Naive thymus-derived CD8-positive, alpha-beta T cell (primary cell): ENCODE results near the gene FKBP9. TPM values are rescaled to one million over a fixed set of nuclear protein-coding genes. Genes with fewer than 3 reads are reported as not detected.
"Not testable (repeated sequence)": the region's sequence is repeated elsewhere in the genome, so short reads cannot be mapped to it uniquely, and the experiment has no call there.

Experiments
- ATAC-seq, 2 donors: fragments of 150-1000 bp; cut with Tn5 transposase in 1 of 2; sonication (Bioruptor Pico), chemical (Tn5 transposase) in 1 of 2; 1 replicate in 1 of 2; 2 replicates in 1 of 2; pipeline ENCODE4 v1.10.0; 2021; ENCODE audit warnings: mild to moderate bottlenecking in 2 of 2, moderate library complexity in 2 of 2
- POLR2A ChIA-PET: fragments of 350-600 bp; sonication (Branson Sonifier 250); formaldehyde crosslinking; loops from one replicate; lab custom pipeline; 2021; ENCODE audit warnings: antibody characterized with exemption; lab: Charles Lee
- DNase-seq, 10 donors: peaks; one replicate each; pipeline versions ENCODE4 v3.0.0 to v3.0.0-alpha.2; 2020 to 2022
- H3K27ac Mint-ChIP-seq, 10 donors: one replicate each; pipeline ENCODE4 v1.8.0; 2020 to 2022; ENCODE audit warnings: mild to moderate bottlenecking in 10 of 10, mixed read lengths in 10 of 10, moderate library complexity in 4 of 10, inconsistent platforms in 1 of 10
- H3K27me3 Mint-ChIP-seq, 5 donors: one replicate each; pipeline ENCODE4 v1.8.0; 2021 to 2022; ENCODE audit warnings: mixed read lengths in 5 of 5
- H3K36me3 Mint-ChIP-seq, 3 donors: one replicate each; pipeline ENCODE4 v1.8.0; 2020 to 2022; ENCODE audit warnings: mixed read lengths in 3 of 3, mild to moderate bottlenecking in 2 of 3, inconsistent platforms in 1 of 3
- H3K4me1 Mint-ChIP-seq, 4 donors: one replicate each; pipeline ENCODE4 v1.8.0; 2021 to 2022; ENCODE audit warnings: mixed read lengths in 4 of 4
- H3K4me3 Mint-ChIP-seq, 10 donors: one replicate each; pipeline ENCODE4 v1.8.0; 2020 to 2022; ENCODE audit warnings: mild to moderate bottlenecking in 10 of 10, mixed read lengths in 10 of 10, moderate library complexity in 6 of 10, inconsistent platforms in 1 of 10
- H3K9me3 Mint-ChIP-seq, 9 donors: one replicate each; pipeline ENCODE4 v1.8.0; 2020 to 2022; ENCODE audit warnings: mixed read lengths in 9 of 9, mild to moderate bottlenecking in 3 of 9, inconsistent platforms in 1 of 9, moderate library complexity in 1 of 9
- polyA plus RNA-seq, 3 donors: library from polyadenylated mRNA; unstranded; fragments of 300-500 nt; fragmentation: Illumina TruSeq; gene quantifications; one replicate each; pipeline ENCODE4 v1.2.3, GENCODE V29; 2021
- total RNA-seq, 8 experiments: library from RNA in 2 of 8; stranded (reverse) in 2 of 8; gene quantifications; one replicate each; pipeline ENCODE4 v1.2.3 and lab custom pipeline; 2021 to 2026

FKBP9 gene
- total and polyA plus RNA-seq, 5 experiments from 2014 or later = 0.06 TPM; not detected in 4

DNA sequence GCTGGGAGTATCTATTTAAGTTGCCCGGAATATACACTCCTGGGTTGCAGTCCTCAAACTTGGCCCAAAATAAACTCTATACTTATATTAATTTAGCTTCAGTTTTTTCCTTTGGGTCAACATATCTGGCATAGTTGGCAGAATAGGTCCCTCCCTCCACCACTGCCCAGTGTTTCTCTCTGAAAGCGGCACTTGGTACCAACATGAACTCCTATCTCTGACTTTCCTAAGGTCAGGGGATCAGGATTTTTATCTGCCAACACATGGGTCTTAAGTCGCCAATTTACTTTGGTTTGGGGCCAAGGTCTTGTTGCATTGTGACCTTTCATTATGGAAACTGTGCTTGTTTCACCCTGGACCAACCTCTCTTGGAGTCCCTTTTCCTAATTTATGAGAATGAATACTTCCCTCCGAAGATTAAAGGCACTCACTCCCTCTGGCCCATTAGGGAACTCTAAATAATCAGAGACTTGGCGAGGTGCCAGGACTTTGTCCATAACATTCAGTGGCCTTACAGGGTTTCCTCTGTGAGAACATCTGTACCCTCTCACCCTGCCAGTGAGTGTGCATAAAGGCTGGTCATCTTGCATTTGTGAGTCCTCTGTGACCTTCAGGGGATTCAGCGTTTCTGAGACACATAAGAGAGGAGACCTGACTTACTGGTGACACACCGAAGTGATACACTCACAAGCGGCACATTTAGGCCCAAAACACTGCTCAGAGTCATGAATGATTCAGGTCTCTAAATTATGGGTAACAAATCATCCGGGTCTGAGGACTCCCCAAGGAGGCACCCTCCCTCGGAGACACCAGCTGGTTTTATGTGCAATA, 19.7 kb upstream of the FKBP9 start:
- DNase-seq (no peak), ATAC-seq (no peak)
- Mint-ChIP-seq H3K9me3 (no peaks in the 10 kb centered on the region), H3K4me3 (no peak overlapping the region), H3K4me1 (peaks cover 4 to 20% (median 10%) of the 10 kb centered on the region in 4 donors), H3K36me3 (peaks cover 0 to 2% (median 0%) of the 10 kb centered on the region in 3 donors), H3K27me3 (peaks cover 0 to 3% (median 0%) of the 10 kb centered on the region in 5 donors), H3K27ac (no peak overlapping the region)
- POLR2A ChIA-PET = interaction anchor here (0.7 kb wide), 1 partner anchor 46 kb away, joined by 3 read pairs; the partner anchor contains the start of gene KBTBD2

DNA sequence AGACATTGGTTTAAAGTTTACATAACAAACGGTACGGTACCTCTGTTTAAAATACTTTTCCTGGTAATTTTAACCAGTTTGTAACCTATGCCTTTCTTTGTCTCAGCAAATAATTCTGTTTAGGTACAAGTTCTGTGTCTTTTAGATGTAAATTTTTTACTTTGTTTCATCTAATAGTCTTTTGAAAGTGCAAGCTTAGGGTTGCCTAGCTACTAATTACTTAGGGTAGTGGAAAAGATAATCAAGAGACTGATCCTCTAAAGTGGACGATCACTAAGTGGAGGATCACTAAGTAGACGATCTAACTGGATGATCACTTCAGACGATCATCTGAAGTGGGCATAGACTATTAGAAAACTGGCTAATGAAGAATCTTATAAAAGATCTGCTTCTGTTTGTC, 16.1 kb upstream of the FKBP9 start:
- Mint-ChIP-seq H3K36me3 (no peaks in the 10 kb centered on the region), H3K9me3 (no peaks in the 10 kb centered on the region), H3K4me3 (peak overlapping the region in 8 of 10 donors; percentile 79 to 93 (median 87)), H3K27ac (peak overlapping the region in 1 of 10 donors; percentile 65), H3K27me3 (peaks cover 0 to 11% (median 7%) of the 10 kb centered on the region in 5 donors), H3K4me1 (peaks cover 4 to 20% (median 10%) of the 10 kb centered on the region in 4 donors)
- ATAC-seq = no peak
- no peak for DNase-seq
- POLR2A ChIA-PET = interaction anchor here (3.8 kb wide), 1 partner anchor 50 kb away, joined by 28 read pairs; the partner anchor contains the start of gene KBTBD2

DNA sequence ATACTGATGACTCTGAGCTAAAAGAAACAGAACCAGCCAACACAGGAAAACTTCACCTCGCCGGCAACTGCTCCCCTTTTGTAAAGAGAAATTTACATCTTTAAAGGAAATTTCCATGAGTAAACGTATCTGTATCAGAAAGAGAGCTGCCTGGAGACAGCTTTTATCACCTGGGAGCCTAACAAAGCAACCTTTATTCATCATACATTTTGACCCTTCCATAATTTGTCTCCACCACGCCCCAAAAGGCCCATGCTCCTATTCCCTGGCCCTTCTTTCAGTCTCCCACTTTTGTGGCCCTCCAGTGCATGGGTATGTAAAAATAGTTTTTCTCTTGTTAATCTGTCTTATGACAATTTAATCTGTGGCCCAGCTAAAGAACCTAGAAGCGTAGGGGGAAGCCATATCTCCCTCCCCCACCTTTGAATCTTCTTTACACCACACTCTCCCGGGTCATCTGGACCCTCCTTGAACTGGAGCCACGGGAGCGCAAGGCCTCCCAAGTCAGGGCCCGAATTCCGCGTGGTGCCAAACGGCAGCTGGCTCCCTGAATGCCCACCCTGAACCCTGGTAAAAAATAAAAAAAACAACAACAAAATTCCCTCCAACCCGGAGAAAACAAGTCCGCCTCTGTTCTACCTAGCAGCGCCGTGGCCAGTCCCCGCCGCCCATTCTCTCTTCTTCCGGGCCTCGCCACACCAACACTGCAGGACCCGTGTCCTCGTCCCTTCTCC, 15.4 kb upstream of the FKBP9 start:
- POLR2A ChIA-PET = interaction anchor here (3.8 kb wide), 1 partner anchor 51 kb away, joined by 28 read pairs; the partner anchor contains the start of gene KBTBD2
- ATAC-seq = no peak
- H3K27me3 Mint-ChIP-seq = peaks cover 2 to 13% (median 7%) of the 10 kb centered on the region in 5 donors
- H3K4me3 Mint-ChIP-seq = peak overlapping the region; percentile 79 to 93 (median 88)
- no peak for DNase-seq
- H3K9me3 Mint-ChIP-seq = no peaks in the 10 kb centered on the region
- peak overlapping the region in 6 of 10 donors; percentile 42 to 91 (median 69) for H3K27ac Mint-ChIP-seq
- H3K4me1 Mint-ChIP-seq = peaks cover 4 to 20% (median 10%) of the 10 kb centered on the region in 4 donors
- no peaks in the 10 kb centered on the region for H3K36me3 Mint-ChIP-seq

DNA sequence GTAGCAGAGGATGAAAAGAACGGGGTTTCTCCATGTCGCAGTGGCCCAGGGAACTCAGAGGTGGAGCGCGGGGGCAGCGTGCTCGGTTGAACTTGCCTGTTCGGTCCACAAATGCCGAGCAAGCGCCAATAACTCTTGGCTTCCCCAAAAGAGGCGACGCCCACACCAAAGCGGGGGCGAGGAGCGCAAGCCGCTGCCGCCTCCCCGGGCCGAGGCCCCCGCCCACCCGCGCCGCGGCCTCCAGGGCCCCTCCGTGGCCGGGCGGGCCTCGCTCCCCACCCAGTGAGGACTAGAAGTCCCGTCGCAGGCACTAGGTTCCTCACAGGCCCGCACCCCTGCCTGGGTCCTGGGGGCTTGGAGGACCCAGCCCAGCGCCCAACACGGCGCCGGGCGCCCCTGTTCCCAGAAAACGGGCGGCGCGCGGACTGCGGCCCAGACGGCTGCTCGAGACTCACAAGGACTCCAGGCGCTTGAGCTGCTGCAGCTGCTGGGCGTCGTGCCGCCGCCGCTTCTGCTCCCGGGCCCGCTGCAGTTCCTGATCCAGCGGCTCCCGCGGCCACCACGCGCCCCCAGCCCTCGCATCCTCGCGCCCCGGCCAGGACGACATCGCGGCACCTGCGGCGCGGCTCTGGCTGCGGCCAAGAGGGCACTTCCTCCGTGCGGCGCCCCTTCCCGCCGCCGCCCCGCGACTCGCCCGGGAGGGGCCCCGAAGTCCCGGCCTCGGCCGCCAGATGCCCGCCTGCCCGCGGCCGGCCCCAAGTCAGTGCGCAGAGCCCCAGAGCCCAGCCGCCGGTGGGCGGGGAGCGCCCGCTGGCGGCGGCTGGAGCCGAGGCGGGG, 14.6 kb upstream of the FKBP9 start:
- peak; percentile 87 to 90 for ATAC-seq
- Mint-ChIP-seq H3K9me3 (peaks cover 0 to 5% (median under 1%) of the 10 kb centered on the region in 9 donors), H3K27ac (peak overlapping the region in 6 of 10 donors; percentile 42 to 91 (median 69)), H3K27me3 (peaks cover 2 to 13% (median 7%) of the 10 kb centered on the region in 5 donors), H3K4me1 (peaks cover 4 to 20% (median 10%) of the 10 kb centered on the region in 4 donors), H3K36me3 (peaks cover 0 to 5% (median 3%) of the 10 kb centered on the region in 3 donors), H3K4me3 (peak overlapping the region; percentile 79 to 93 (median 88))
- DNase-seq = peak; percentile 29 to 74 (median 62)
- POLR2A ChIA-PET = interaction anchor here (0.8 to 3.8 kb wide), 4 partner anchors 52 to 120 kb away, joined by 3 to 28 read pairs (median 6); partner anchors contain the start of genes KBTBD2 and NT5C3A

DNA sequence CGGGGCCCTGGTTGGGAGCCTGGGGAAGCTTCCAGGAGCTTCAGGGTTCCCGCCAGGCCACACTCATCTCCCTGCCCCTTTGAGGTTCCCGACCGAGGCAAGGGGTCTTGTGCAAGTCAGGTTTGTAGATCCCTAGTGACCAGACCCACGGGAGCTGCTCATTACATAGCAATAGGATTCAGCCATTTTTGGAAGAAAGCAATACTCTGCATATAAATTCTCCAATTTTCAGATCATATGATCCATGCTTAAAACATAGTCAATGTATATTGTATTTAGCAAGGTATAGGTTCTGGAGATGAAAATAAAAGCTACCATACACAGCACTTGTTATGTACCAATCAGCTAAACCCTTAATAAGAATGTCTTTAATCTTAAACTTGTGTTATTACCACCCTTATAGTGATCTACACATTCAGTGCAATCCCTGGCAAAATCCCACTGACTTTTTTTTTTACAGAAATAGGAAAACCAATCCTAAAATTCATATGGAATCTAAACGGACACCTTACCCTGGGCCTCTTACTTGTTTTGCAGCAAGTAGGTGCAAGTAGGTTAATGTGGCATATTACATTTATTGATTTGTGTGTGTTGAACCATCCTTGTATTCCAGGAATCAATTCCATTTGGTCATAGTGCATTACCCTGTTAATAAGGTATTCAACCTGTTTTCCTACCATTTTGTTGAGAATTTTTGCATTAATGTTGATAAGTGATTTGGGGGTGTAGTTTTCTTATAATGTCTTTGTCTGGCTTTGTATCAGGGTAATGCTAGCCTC, 13.8 kb upstream of the FKBP9 start:
- Mint-ChIP-seq H3K27ac (peak overlapping the region in 1 of 10 donors; percentile 71), H3K9me3 (peaks cover 0 to 13% (median 8%) of the 10 kb centered on the region in 9 donors), H3K4me3 (peak overlapping the region; percentile 55 to 87 (median 74)), H3K36me3 (peaks cover 0 to 13% (median 9%) of the 10 kb centered on the region in 3 donors), H3K4me1 (peaks cover 4 to 20% (median 10%) of the 10 kb centered on the region in 4 donors), H3K27me3 (peaks cover 8 to 18% (median 12%) of the 10 kb centered on the region in 5 donors)
- POLR2A ChIA-PET = interaction anchor here (0.8 to 3.8 kb wide), 4 partner anchors 52 to 119 kb away, joined by 3 to 28 read pairs (median 6); partner anchors contain the start of genes KBTBD2 and NT5C3A
- no peak for ATAC-seq
- no peak for DNase-seq

DNA sequence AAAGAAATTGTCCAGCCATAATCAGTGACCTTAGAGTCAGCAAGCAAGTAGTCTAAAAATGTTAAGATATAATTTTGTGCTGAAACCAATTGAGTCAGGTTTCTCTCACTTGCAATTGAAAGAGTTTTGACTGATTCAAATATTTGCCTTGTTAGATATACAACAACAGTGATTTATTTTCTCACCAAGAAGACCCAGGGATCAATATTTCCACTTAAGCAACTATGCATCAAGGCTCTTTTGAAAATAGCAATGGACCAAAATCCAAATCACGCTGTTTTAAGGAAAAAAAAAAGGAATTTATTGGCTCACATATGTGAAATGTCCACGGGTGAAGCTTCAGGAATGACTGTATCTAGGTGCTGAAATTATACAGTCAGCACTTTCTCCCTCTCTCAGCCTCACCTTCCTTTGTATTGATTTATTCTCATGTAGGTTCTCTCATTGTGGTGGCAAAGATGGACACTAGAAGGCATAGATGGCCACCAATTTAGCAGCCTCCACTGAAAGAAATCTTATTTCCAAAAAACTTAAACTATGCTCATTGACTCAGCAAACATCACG, 9.7 kb upstream of the FKBP9 start:
- DNase-seq (no peak), ATAC-seq (no peak)
- Mint-ChIP-seq H3K36me3 (peaks cover 0 to 18% (median 9%) of the 10 kb centered on the region in 3 donors), H3K4me1 (peaks cover 0 to under 1% (median 0%) of the 10 kb centered on the region in 4 donors), H3K27ac (peak overlapping the region in 1 of 10 donors; percentile 72), H3K27me3 (peaks cover 12 to 24% (median 15%) of the 10 kb centered on the region in 5 donors), H3K9me3 (peaks cover 1 to 22% (median 13%) of the 10 kb centered on the region in 9 donors), H3K4me3 (no peak overlapping the region)
- POLR2A ChIA-PET = no interaction called here

DNA sequence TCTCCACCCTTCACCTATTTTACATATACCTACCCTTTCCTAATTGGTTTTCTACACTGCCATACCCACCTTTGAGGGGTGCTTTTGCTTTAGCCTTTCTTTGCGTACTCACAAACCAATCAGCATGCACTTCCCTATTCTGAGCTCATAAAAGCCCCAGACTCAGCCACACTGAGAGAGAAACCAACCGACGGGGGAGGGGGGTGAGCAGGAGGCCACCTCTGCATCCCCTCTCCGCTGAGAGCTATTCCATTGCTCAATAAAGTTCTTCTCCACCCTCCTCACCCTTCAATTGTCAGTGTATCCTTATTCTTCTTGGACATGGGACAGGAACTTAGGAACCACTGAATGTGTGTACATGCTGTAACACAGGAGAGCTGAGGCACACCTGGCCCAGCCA, 9.0 kb upstream of the FKBP9 start:
- DNase-seq (no peak), ATAC-seq (no peak)
- Mint-ChIP-seq H3K36me3 (peaks cover 0 to 18% (median 9%) of the 10 kb centered on the region in 3 donors), H3K4me3 (no peak overlapping the region), H3K27ac (no peak overlapping the region), H3K27me3 (peaks cover 12 to 24% (median 15%) of the 10 kb centered on the region in 5 donors), H3K4me1 (no peaks in the 10 kb centered on the region), H3K9me3 (peaks cover 1 to 22% (median 13%) of the 10 kb centered on the region in 9 donors)
- POLR2A ChIA-PET = no interaction called here

DNA sequence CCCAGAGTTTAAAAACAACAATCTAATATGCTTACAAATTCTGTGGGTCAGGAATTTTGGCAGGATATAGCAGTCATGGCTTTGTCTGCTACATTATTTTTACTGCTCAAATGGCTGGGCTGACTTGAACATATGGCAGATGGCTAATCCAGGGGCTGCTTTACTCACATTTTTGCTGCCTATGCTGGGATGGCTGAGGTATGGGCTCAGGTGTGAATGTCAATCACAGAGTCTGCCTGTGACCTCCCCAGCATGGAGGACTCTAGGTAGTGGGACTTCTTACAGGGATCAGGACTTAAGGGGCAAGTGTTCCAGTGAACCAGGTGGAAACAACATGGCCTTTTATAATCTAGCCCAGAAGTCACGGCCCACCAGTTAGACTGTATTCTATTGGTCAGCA, 4.4 kb upstream of the FKBP9 start:
- DNase-seq (no peak), ATAC-seq (no peak)
- H3K4me3 Mint-ChIP-seq = no peak overlapping the region
- peaks cover under 1 to 11% (median 3%) of the 10 kb centered on the region in 3 donors for H3K36me3 Mint-ChIP-seq
- peaks cover 6 to 24% (median 15%) of the 10 kb centered on the region in 5 donors for H3K27me3 Mint-ChIP-seq
- peaks cover 1 to 15% (median 10%) of the 10 kb centered on the region in 9 donors for H3K9me3 Mint-ChIP-seq
- no peak overlapping the region for H3K27ac Mint-ChIP-seq
- H3K4me1 Mint-ChIP-seq = peaks cover under 1 to 2% (median under 1%) of the 10 kb centered on the region in 4 donors
- POLR2A ChIA-PET = no interaction called here

DNA sequence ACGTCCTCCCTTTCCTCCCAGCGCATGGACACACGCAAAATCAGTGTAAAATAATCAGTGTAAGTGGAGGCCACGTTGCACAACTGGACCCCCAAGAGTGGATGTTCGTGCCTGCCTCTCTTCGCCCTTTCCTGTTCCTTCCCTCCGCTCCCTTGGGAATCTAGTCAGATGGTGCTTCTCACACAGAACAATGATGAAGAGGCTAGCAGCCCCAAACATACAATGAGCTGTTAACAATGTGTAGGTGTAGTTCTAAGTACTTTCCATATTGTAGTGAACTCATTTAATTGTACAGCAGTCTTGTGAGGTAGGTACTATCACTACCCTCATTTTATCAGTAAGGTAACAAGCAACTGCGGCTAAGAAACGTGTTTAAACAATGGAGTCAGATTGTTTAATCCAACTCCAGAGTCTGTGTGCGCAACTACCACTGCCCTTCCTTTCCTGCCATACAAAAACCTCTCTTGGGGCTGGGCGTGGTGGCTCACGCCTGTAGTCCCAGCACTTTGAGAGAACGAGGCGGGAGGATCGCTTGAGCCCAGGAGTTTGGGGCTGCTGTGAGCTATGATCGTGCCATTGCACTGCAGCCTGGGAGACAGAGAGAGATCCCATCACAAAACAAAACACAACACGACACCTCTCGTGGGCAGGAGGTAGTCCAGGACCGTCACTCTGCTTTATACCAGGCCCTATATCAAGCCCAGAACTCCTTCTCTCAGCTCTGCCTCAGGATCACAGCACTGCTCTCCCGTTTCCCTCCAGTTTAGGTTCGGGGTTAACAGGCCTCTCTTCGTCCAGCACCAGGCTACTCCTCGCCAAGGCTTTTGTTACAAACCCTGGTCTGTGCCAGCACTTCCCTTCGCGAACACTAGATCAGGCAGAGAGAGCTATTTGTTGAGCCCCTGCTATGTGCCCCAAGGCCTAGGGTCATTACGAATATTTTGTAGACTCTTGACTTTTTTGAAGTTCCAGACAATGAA, 1.1 kb downstream of the FKBP9 start:
- peaks cover 20 to 48% (median 34%) of the 10 kb centered on the region in 5 donors for H3K27me3 Mint-ChIP-seq
- no peak for ATAC-seq
- H3K36me3 Mint-ChIP-seq = peaks cover 0 to 5% (median 3%) of the 10 kb centered on the region in 3 donors
- peak overlapping the region; percentile 56 to 87 (median 81) for H3K4me3 Mint-ChIP-seq
- peaks cover 3 to 7% (median 4%) of the 10 kb centered on the region in 4 donors for H3K4me1 Mint-ChIP-seq
- no peak for DNase-seq
- peak overlapping the region in 1 of 10 donors; percentile 57 for H3K27ac Mint-ChIP-seq
- no peaks in the 10 kb centered on the region for H3K9me3 Mint-ChIP-seq
- POLR2A ChIA-PET = no interaction called here

DNA sequence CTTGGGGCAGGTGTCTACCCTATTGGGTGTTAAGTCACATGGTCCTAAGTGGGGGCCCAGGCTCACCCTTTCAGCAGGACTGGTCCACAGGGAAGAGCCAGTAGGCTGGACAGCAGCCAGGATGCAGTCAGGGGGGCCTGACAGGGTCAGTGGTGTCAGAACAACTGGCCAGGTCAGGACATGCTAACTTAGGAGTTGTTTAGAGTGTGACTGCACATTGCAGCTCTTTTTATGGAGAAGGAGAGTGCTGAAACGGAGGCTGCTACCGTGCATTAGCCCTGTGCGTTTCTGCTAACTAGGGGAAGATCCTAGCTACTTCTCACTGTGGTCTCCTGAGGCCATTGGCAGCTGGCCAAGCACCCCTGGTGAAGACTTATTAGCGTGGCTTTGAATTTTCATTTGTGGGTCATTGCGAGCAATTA, 6.7 kb downstream of the FKBP9 start:
- H3K27ac Mint-ChIP-seq, H3K9me3 Mint-ChIP-seq, ATAC-seq, H3K36me3 Mint-ChIP-seq, H3K4me3 Mint-ChIP-seq, H3K4me1 Mint-ChIP-seq, DNase-seq: not testable (repeated sequence)
- POLR2A ChIA-PET = interaction anchor here (0.6 kb wide), 1 partner anchor 85 kb away, joined by 3 read pairs; no protein-coding TSS in a partner anchor
- peaks cover 15 to 50% (median 23%) of the 10 kb centered on the region in 5 donors for H3K27me3 Mint-ChIP-seq
